Osteoblast (primary cell): ENCODE data around the gene IL3. TPM values are rescaled to one million over a fixed set of nuclear protein-coding genes. Genes with fewer than 3 reads are reported as not detected.

Source experiments
- DNase-seq: peaks from one replicate; pipeline ENCODE4 v3.0.0; 2011; ENCODE audit warnings: low spot score, mixed read lengths; ENCODE audit not compliant: insufficient read length; ENCODE audit errors: missing footprints
- H2AFZ ChIP-seq: 2 replicates; pipeline ENCODE4 v1.6.0; 2011; ENCODE audit warnings: mild to moderate bottlenecking, low read length
- H3K27ac ChIP-seq: 2 replicates; pipeline ENCODE4 v1.5.1; 2011; ENCODE audit warnings: mild to moderate bottlenecking, low read depth, low read length, moderate library complexity
- H3K27me3 ChIP-seq: 2 replicates; pipeline ENCODE4 v1.6.0; 2012; ENCODE audit warnings: mild to moderate bottlenecking, control low read depth, inconsistent platforms, low read length, moderate library complexity; ENCODE audit not compliant: insufficient read depth
- H3K36me3 ChIP-seq: 2 replicates; pipeline ENCODE4 v1.5.1; 2011; ENCODE audit warnings: mild to moderate bottlenecking, low read length, control low read depth, moderate library complexity; ENCODE audit not compliant: insufficient read depth
- H3K4me1 ChIP-seq: 2 replicates; pipeline ENCODE4 v1.5.1; 2011; ENCODE audit warnings: mild to moderate bottlenecking, low read length, control low read depth, moderate library complexity; ENCODE audit not compliant: insufficient read depth
- H3K4me2 ChIP-seq: 2 replicates; pipeline ENCODE4 v1.6.0; 2011; ENCODE audit warnings: mild to moderate bottlenecking, low read length; ENCODE audit not compliant: insufficient read depth
- H3K4me3 ChIP-seq: fragments of 200-600 bp; sonication (generic); 3 replicates; pipeline ENCODE4 v1.5.1; 2012; ENCODE audit warnings: mild to moderate bottlenecking, low read length, inconsistent platforms; ENCODE audit not compliant: insufficient read depth
- H3K79me2 ChIP-seq: 2 replicates; pipeline ENCODE4 v1.6.0; 2012; ENCODE audit warnings: mild to moderate bottlenecking, low read length, control low read depth, inconsistent platforms; ENCODE audit not compliant: insufficient read depth
- H3K9me3 ChIP-seq: 2 replicates; pipeline ENCODE4 v1.5.1; 2011; ENCODE audit warnings: low read depth, low read length, control low read depth
- H4K20me1 ChIP-seq: 2 replicates; pipeline ENCODE4 v1.6.0; 2012; ENCODE audit warnings: mild to moderate bottlenecking, low read length, control low read depth; ENCODE audit not compliant: insufficient read depth
- total RNA-seq: library from RNA; depleted of rRNA; stranded (reverse); fragments of >200 nt; gene quantifications from 2 replicates; pipeline ENCODE4 v1.2.3, GENCODE V29; 2012
- TF ChIP-seq, protein P1 (sequence below): IDR thresholded peaks from 2 replicates; pipeline ENCODE4 v1.5.1; 2011; ENCODE audit warnings: mild to moderate bottlenecking, low read depth, low read length, moderate library complexity; ENCODE audit errors: extremely low read depth

The IL3 gene
- total RNA-seq, 1 donor = not detected

DNA sequence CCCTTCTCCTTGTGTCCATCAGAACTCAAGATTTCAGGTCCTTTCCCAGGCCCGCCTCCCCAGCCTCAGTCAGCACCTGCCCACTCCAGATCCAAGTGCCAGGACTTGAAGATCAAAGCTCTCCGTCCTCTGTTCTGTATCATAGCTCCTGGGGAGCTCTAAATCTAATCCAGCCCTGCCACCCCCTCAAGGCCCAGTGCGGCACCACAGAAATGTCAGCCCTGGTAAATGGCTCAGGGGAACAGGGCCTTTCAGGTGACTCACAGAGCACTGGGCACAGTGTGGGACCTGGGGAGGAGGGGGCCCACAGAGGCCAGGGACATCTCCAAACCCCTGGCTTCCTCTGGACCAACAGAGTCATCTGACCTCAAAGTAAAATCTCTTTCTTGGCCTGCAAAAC lies 19.2 kb downstream of the IL3 start:
- Histone ChIP-seq H3K4me2 (no peak overlapping the region), H4K20me1 (no peaks in the 10 kb centered on the region), H3K79me2 (no peaks in the 10 kb centered on the region), H2AFZ (no peak overlapping the region), H3K9me3 (no peaks in the 10 kb centered on the region), H3K4me1 (peaks cover 3% of the 10 kb centered on the region), H3K27me3 (no peaks in the 10 kb centered on the region), H3K27ac (no peak overlapping the region), H3K4me3 (no peak overlapping the region), H3K36me3 (no peaks in the 10 kb centered on the region)
- TF ChIP-seq, protein P1, sequence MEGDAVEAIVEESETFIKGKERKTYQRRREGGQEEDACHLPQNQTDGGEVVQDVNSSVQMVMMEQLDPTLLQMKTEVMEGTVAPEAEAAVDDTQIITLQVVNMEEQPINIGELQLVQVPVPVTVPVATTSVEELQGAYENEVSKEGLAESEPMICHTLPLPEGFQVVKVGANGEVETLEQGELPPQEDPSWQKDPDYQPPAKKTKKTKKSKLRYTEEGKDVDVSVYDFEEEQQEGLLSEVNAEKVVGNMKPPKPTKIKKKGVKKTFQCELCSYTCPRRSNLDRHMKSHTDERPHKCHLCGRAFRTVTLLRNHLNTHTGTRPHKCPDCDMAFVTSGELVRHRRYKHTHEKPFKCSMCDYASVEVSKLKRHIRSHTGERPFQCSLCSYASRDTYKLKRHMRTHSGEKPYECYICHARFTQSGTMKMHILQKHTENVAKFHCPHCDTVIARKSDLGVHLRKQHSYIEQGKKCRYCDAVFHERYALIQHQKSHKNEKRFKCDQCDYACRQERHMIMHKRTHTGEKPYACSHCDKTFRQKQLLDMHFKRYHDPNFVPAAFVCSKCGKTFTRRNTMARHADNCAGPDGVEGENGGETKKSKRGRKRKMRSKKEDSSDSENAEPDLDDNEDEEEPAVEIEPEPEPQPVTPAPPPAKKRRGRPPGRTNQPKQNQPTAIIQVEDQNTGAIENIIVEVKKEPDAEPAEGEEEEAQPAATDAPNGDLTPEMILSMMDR = no peak
- DNase-seq = peak; percentile 49

GRCh38 chr5:132080595-132080994 lies 20.1 kb downstream of the IL3 start:
- no peaks in the 10 kb centered on the region for H4K20me1 ChIP-seq
- H3K4me3 ChIP-seq = no peak overlapping the region
- peak; percentile 19 for DNase-seq
- TF ChIP-seq, protein P1 = no peak
- no peaks in the 10 kb centered on the region for H3K79me2 ChIP-seq
- no peak overlapping the region for H3K27ac ChIP-seq
- H3K36me3 ChIP-seq = no peaks in the 10 kb centered on the region
- H2AFZ ChIP-seq = no peak overlapping the region
- no peaks in the 10 kb centered on the region for H3K27me3 ChIP-seq
- no peak overlapping the region for H3K4me2 ChIP-seq
- no peaks in the 10 kb centered on the region for H3K9me3 ChIP-seq
- H3K4me1 ChIP-seq = peaks cover 3% of the 10 kb centered on the region

GRCh38 chr5:132081458-132081857 lies 21.0 kb downstream of the IL3 start:
- no peaks in the 10 kb centered on the region for H3K27me3 ChIP-seq
- no peaks in the 10 kb centered on the region for H4K20me1 ChIP-seq
- peak; percentile 55 for DNase-seq
- no peaks in the 10 kb centered on the region for H3K36me3 ChIP-seq
- H3K4me3 ChIP-seq = no peak overlapping the region
- TF ChIP-seq, protein P1 = no peak
- H3K4me1 ChIP-seq = peaks cover 12% of the 10 kb centered on the region
- H3K9me3 ChIP-seq = no peaks in the 10 kb centered on the region
- H3K4me2 ChIP-seq = no peak overlapping the region
- H3K27ac ChIP-seq = no peak overlapping the region
- H2AFZ ChIP-seq = no peak overlapping the region
- H3K79me2 ChIP-seq = no peaks in the 10 kb centered on the region

DNA sequence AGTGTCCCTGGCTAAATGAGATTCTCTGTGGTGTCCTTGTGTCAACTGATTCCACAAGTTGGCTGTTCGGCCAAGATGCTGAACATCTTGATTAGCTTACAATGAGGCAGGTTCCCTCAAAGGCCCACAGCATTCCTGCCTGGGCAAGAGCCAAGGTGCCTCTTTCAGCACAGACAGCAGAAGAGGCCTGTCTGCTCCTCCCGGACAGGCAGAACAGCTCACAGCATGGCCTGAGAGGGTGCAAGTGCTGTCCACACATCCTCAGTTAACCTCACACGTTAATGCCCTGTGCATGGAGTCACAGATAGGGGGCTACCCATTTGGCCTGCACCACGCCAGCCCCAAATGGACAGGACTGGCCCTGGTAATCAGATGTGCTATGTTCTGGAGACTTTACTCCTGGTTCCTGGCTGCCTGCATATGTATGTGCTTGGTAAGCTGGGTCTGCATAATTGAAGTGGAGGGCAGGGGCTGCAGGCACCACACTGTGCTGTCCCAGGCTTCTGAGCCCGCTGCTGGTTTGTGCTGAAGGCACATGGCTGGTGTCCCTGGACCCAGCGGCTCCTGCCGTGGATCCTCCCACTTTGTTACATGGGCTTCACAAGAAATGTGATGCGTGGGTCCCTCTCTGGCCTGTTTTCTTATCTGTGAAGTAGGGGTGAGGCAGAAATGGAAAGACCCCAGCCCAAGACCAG lies 22.0 kb downstream of the IL3 start:
- Histone ChIP-seq H3K4me1 (peaks cover 18% of the 10 kb centered on the region), H4K20me1 (no peaks in the 10 kb centered on the region), H2AFZ (no peak overlapping the region), H3K4me3 (no peak overlapping the region), H3K4me2 (no peak overlapping the region), H3K9me3 (no peaks in the 10 kb centered on the region), H3K36me3 (no peaks in the 10 kb centered on the region), H3K27ac (no peak overlapping the region), H3K27me3 (no peaks in the 10 kb centered on the region), H3K79me2 (no peaks in the 10 kb centered on the region)
- TF ChIP-seq, protein P1 = no peak
- DNase-seq = peak; percentile 66
